ENCODE results near the gene CPNE2.
"Not testable (repeated sequence)": the region's sequence is repeated elsewhere in the genome, so short reads cannot be mapped to it uniquely, and the experiment has no call there.

Gene CPNE2

GRCh38 chr16:57091200-57091974 lies 996 bp upstream of the CPNE2 start:
- peak overlapping the region; percentile 86 for H3K4me3 ChIP-seq (ENCODE audit: low read length)
- H3K4me1 ChIP-seq (ENCODE audit: insufficient read depth, low read length): peaks cover 3% of the 10 kb centered on the region; the same call in 1 of the 2 replicates
- no peaks in the 10 kb centered on the region for H3K9me3 ChIP-seq (ENCODE audit: insufficient read depth, low read depth, low read length)
- no peak overlapping the region for H3K27ac ChIP-seq (ENCODE audit: low read length)
- no peaks in the 10 kb centered on the region for H3K36me3 ChIP-seq (ENCODE audit: insufficient read depth, low read depth, low read length)
- H3K9ac ChIP-seq (ENCODE audit: low read depth, low read length): peak overlapping the region; percentile 64; the same call in 1 of the 2 replicates
- H3K27me3 ChIP-seq (ENCODE audit: insufficient read depth, low read length): peaks cover 39% of the 10 kb centered on the region

- H3K9ac ChIP-seq (ENCODE audit: low read depth, low read length): no peak overlapping the region; the same call in 1 of the 2 replicates
- peaks cover 3% of the 10 kb centered on the region; the same call in 1 of the 2 replicates for H3K4me1 ChIP-seq (ENCODE audit: insufficient read depth, low read length)
- no peak overlapping the region for H3K27ac ChIP-seq (ENCODE audit: low read length)
- H3K9me3 ChIP-seq (ENCODE audit: insufficient read depth, low read depth, low read length): no peaks in the 10 kb centered on the region
- H3K4me3 ChIP-seq (ENCODE audit: low read length): peak overlapping the region; percentile 54; the same call in 1 of the 2 replicates
- H3K36me3 ChIP-seq (ENCODE audit: insufficient read depth, low read depth, low read length): no peaks in the 10 kb centered on the region
- H3K27me3 ChIP-seq (ENCODE audit: insufficient read depth, low read length): peaks cover 39% of the 10 kb centered on the region
These were observed 516 bp downstream of the CPNE2 start for GRCh38 chr16:57092786-57093411.

- Histone ChIP-seq H3K36me3 (ENCODE audit: insufficient read depth, low read depth, low read length) (no peaks in the 10 kb centered on the region), H3K9me3 (ENCODE audit: insufficient read depth, low read depth, low read length) (no peaks in the 10 kb centered on the region), H3K9ac (ENCODE audit: low read depth, low read length) (no peak overlapping the region), H3K4me1 (ENCODE audit: insufficient read depth, low read length) (peaks cover 3% of the 10 kb centered on the region; the same call in 1 of the 2 replicates), H3K4me3 (ENCODE audit: low read length) (peak overlapping the region; percentile 54; the same call in 1 of the 2 replicates), H3K27me3 (ENCODE audit: insufficient read depth, low read length) (peaks cover 39% of the 10 kb centered on the region), H3K27ac (ENCODE audit: low read length) (no peak overlapping the region)
These were observed 1.5 kb downstream of the CPNE2 start for GRCh38 chr16:57093666-57094564.

GRCh38 chr16:57094911-57095310 lies 2.5 kb downstream of the CPNE2 start:
- Histone ChIP-seq H3K27ac (ENCODE audit: low read length) (no peak overlapping the region), H3K4me3 (ENCODE audit: low read length) (no peak overlapping the region), H3K9me3 (ENCODE audit: insufficient read depth, low read depth, low read length) (no peaks in the 10 kb centered on the region), H3K27me3 (ENCODE audit: insufficient read depth, low read length) (peaks cover 39% of the 10 kb centered on the region), H3K36me3 (ENCODE audit: insufficient read depth, low read depth, low read length) (no peaks in the 10 kb centered on the region), H3K9ac (ENCODE audit: low read depth, low read length) (no peak overlapping the region), H3K4me1 (ENCODE audit: insufficient read depth, low read length) (peaks cover 3% of the 10 kb centered on the region; the same call in 1 of the 2 replicates)

- Histone ChIP-seq H3K9ac (ENCODE audit: low read depth, low read length) (no peak overlapping the region), H3K4me3 (ENCODE audit: low read length) (no peak overlapping the region), H3K9me3 (ENCODE audit: insufficient read depth, low read depth, low read length) (no peaks in the 10 kb centered on the region), H3K27ac (ENCODE audit: low read length) (no peak overlapping the region), H3K27me3 (ENCODE audit: insufficient read depth, low read length) (peaks cover 31% of the 10 kb centered on the region), H3K4me1 (ENCODE audit: insufficient read depth, low read length) (peaks cover 3% of the 10 kb centered on the region; the same call in 1 of the 2 replicates), H3K36me3 (ENCODE audit: insufficient read depth, low read depth, low read length) (no peaks in the 10 kb centered on the region)
These were observed 3.8 kb downstream of the CPNE2 start for GRCh38 chr16:57096192-57096591.

GRCh38 chr16:57096793-57097192 lies 4.4 kb downstream of the CPNE2 start:
- Histone ChIP-seq H3K36me3 (ENCODE audit: insufficient read depth, low read depth, low read length) (no peaks in the 10 kb centered on the region), H3K27me3 (ENCODE audit: insufficient read depth, low read length) (peaks cover 25% of the 10 kb centered on the region), H3K9me3 (ENCODE audit: insufficient read depth, low read depth, low read length) (no peaks in the 10 kb centered on the region), H3K9ac (ENCODE audit: low read depth, low read length) (no peak overlapping the region), H3K4me3 (ENCODE audit: low read length) (no peak overlapping the region), H3K27ac (ENCODE audit: low read length) (no peak overlapping the region), H3K4me1 (ENCODE audit: insufficient read depth, low read length) (peaks cover 3% of the 10 kb centered on the region; the same call in 1 of the 2 replicates)

GRCh38 chr16:57098188-57098841 lies 5.9 kb downstream of the CPNE2 start:
- H3K36me3 ChIP-seq (ENCODE audit: insufficient read depth, low read depth, low read length): no peaks in the 10 kb centered on the region
- H3K27me3 ChIP-seq (ENCODE audit: insufficient read depth, low read length): peaks cover 17% of the 10 kb centered on the region
- H3K27ac ChIP-seq (ENCODE audit: low read length): no peak overlapping the region
- peaks cover 3% of the 10 kb centered on the region; the same call in 1 of the 2 replicates for H3K4me1 ChIP-seq (ENCODE audit: insufficient read depth, low read length)
- no peak overlapping the region for H3K4me3 ChIP-seq (ENCODE audit: low read length)
- H3K9me3 ChIP-seq (ENCODE audit: insufficient read depth, low read depth, low read length): no peaks in the 10 kb centered on the region
- H3K9ac ChIP-seq (ENCODE audit: low read depth, low read length): no peak overlapping the region

GRCh38 chr16:57099965-57100364 lies 7.6 kb downstream of the CPNE2 start:
- not testable (repeated sequence) for H3K27ac ChIP-seq (ENCODE audit: low read length); H3K9ac ChIP-seq (ENCODE audit: low read depth, low read length); H3K9me3 ChIP-seq (ENCODE audit: insufficient read depth, low read depth, low read length); H3K27me3 ChIP-seq (ENCODE audit: insufficient read depth, low read length); H3K4me1 ChIP-seq (ENCODE audit: insufficient read depth, low read length); H3K36me3 ChIP-seq (ENCODE audit: insufficient read depth, low read depth, low read length); H3K4me3 ChIP-seq (ENCODE audit: low read length)

- Histone ChIP-seq H3K27me3 (ENCODE audit: insufficient read depth, low read length) (no peaks in the 10 kb centered on the region), H3K27ac (ENCODE audit: low read length) (no peak overlapping the region), H3K4me3 (ENCODE audit: low read length) (no peak overlapping the region), H3K36me3 (ENCODE audit: insufficient read depth, low read depth, low read length) (no peaks in the 10 kb centered on the region), H3K9me3 (ENCODE audit: insufficient read depth, low read depth, low read length) (no peaks in the 10 kb centered on the region), H3K9ac (ENCODE audit: low read depth, low read length) (no peak overlapping the region), H3K4me1 (ENCODE audit: insufficient read depth, low read length) (0 out of 2 replicates have a peak, but pooled peaks cover under 1% of the 10 kb centered on the region)
These were observed 8.1 kb downstream of the CPNE2 start for GRCh38 chr16:57100445-57100844.

- H3K36me3 ChIP-seq (ENCODE audit: insufficient read depth, low read depth, low read length): no peaks in the 10 kb centered on the region
- no peak overlapping the region for H3K9ac ChIP-seq (ENCODE audit: low read depth, low read length)
These were observed 10.8 kb downstream of the CPNE2 start for GRCh38 chr16:57102888-57103851.

More at GRCh38 chr16:57102888-57103851, 10.8 kb downstream of the CPNE2 start:
- Histone ChIP-seq H3K27ac (ENCODE audit: low read length) (no peak overlapping the region), H3K9me3 (ENCODE audit: insufficient read depth, low read depth, low read length) (no peaks in the 10 kb centered on the region), H3K27me3 (ENCODE audit: insufficient read depth, low read length) (no peaks in the 10 kb centered on the region), H3K4me3 (ENCODE audit: low read length) (no peak overlapping the region), H3K4me1 (ENCODE audit: insufficient read depth, low read length) (peaks cover 4% of the 10 kb centered on the region; the same call in 1 of the 2 replicates)
